Sciatic nerve (tissue), 2 donors: Measurements from ENCODE around the gene GLI3. TPM values are rescaled to one million over a fixed set of nuclear protein-coding genes. Genes with fewer than 3 reads are reported as not detected.

Experiments used
- ATAC-seq: fragments of 200-7000 bp; cut with Tn5 transposase; one replicate; pipeline ENCODE4 v1.9.1; 2020; ENCODE audit warnings: mild to moderate bottlenecking, moderate library complexity
- DNase-seq: peaks from one replicate; pipeline ENCODE4 v3.0.0-alpha.2; 2020; ENCODE audit warnings: low spot score
- intact Hi-C: fragments of 100-400 bp; cut with DNase I; formaldehyde crosslinking; loops from one replicate; pipeline ENCODE4 v1.14.2; 2022
- total RNA-seq: library from RNA; stranded (reverse); fragmentation: NEBNext Ultra II Directional; extraction: Animal tissue kit (Norgen Biotek cat#: 25700); gene quantifications from one replicate; pipeline ENCODE4 v1.2.1, GENCODE V29; 2021
- donor health status: DM: no; HTN: no; CAD: no.
- donor health status: DM: no; HTN: no; CAD: no.

Gene GLI3
- total RNA-seq, 1 donor from 2014 or later: 33.8 TPM

DNA sequence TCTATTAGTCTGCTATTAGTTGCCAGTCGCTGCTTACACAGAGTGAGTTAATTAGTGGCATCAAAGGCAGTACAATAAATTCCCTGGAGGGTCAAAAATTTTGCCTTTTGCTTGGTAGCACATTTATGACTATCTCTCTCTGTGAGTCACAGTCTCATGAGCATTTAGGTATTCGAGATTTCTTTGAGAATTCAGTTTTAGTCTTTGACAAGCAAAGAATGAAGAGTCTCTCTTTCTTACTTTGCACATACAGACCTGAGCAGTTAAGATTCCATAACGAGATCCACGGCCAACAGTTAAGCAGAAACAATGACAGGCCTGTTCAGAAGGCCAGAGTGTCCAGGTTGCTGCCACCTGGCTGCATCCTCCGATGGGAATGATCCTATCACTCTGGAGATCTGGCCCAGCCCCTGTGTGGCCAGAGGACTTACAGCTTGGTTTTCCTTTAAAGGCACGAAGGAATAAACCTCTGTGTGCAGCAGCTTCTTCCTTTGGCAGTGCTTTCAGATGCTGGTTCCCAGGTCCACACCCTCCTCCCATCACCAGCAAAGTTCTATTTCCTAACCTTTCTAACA lies 80.6 kb downstream of the GLI3 start:
- no peak for ATAC-seq
- intact Hi-C loops: no loop called here
- DNase-seq: no peak

DNA sequence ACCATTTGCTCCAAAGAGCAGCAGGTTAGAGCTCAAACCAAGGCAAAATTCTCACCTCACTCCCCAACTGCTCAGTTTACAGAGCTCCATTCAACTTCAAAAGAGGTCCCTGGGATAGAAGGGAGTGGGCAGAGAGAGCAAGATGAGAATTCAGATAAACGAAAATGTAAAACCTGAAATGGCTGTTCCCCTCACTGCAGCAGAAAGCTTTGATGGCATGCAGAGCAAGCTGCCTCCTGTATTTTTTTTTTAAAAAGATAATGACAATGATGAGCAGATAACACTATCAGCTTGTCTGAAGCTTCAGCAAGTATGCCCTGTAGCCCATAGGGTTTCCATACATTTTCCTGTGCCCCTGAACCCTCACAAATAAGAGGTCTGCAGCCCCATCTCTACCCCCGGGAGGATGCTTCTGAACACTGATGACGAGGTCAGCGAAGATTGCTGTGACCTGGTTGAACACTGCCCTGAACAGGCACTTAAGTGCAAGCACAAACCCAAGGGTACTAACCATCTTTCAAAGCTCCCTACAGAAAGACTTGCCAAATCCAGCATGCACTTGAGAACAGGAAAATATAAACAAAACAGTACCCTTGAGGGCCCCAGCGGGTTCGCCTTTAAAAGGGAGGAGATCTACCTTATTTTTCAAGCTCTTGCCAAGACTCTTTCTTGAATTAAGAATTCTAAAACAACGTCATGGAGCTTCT lies 81.3 kb downstream of the GLI3 start:
- ATAC-seq (no peak), DNase-seq (no peak)
- intact Hi-C loops: no loop called here

DNA sequence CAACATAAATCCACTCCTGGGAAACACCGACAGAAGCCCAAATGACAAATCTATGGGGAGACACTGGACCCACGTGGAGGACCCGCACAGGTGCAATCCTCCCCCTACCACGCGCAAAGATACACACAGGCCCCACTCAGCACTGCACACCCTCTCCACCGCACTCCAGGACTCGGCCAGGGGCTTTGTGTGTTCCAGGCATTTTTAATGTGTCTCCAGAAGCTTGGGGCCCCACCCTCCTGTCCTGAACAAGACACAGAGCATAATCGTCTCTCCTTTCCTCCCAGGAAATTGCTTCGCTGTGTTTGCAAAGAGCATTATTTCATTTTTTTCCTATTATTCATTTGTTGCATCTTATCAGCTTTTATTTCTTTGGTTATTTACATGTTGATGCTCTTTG lies 82.8 kb downstream of the GLI3 start:
- DNase-seq (no peak), ATAC-seq (no peak)
- intact Hi-C loops: no loop called here

DNA sequence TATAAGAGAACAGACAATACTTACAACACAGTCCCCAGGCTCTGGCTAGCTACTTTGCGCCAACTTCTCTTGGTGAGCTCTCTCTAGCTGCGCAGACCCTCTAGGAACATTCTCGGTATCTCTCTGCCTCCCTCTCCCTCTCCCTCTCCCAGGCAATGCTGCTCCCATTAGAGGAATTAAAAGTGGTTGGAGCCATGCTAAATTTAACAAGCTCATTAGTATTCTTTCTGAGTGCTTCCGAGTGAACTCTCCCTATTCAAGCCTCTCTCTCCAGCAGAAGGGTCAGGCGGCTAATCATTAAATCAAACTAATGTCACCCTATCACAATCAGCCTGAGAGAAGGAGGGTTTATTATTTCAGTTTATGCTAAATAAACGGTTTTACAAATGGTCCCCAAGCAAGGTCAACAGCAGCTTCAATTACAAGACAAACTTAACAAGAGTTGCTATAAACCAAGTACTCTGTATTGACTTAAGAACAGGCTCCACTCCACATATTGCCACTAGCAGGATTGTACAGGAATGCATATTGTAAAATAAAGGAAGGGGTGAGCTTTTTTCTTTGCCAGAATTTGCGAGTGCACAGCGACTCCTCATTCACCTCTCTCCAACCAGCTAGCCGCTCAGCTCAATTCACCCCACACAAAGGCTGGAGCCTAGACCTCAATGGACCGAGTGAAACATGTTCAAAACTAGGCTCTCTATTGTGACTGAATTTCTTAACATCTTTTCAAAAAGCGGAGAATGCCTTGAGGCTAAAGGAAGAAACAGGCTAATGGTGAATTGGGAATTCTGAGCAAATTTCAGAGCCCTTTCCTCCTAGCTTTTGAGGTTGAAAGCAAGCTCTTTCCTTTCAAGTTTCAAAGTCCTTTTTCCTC lies 84.4 kb downstream of the GLI3 start:
- intact Hi-C loops: no loop called here
- DNase-seq (no peak), ATAC-seq (no peak)

DNA sequence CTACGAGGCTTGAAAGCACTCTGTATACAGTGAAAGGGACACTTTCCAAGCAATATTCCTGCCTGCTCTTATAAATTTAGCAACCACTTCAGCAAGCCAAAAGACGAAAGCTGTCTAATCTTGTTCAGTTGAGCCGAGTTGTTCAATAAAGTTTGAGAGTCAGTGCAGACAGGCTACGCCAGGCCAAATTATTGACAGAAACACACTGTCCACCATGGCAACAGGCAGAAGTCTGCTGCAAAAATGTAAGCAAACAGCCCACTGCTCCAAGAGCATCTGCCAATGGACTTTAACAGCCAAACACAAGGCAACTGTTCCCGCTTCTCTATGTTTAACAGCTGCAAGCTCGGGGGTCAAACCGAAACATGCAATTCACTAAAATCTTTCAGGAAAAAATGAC lies 85.7 kb downstream of the GLI3 start:
- DNase-seq (no peak), ATAC-seq (peak; percentile 84)
- intact Hi-C loops: no loop called here

DNA sequence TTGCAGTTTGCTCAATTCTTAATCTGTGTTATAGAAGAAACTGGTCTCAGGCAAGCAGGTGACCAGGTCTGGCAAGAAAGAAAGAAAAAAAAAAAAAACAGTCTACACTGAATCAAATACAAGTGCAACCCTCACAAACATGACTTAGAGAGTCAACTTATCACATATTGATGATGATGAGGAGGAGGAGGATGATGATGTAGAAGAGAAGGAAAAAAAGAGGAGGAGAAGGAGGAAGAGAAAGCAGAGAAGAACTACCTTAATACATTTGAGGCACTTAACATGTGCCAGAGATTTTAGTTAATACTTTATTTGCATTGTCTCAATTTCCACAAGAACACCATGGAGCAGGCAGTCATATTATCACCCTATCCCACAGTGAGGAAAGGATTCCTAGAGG lies 91.5 kb downstream of the GLI3 start:
- ATAC-seq (no peak), DNase-seq (no peak)
- intact Hi-C loops: no loop called here

DNA sequence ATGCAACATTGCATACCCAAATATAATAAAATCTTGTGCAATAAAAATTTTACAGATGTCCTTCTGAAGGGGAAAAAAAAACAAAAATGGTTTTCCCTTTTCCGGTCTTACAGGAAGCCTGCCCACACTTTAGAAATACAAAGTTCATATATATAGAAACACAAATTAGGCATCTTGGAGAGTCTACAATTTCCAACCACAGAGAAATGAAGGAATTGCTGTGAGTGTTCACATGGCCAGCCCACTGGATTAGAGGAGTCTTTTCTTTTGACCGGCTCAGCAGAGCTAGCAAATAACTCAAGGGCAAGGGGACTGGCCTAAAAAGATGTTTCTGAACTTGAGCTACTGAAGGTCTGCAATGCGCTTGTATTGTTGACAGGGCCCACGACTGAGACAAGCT lies 92.4 kb downstream of the GLI3 start:
- DNase-seq (no peak), ATAC-seq (no peak)
- intact Hi-C loops: no loop called here

DNA sequence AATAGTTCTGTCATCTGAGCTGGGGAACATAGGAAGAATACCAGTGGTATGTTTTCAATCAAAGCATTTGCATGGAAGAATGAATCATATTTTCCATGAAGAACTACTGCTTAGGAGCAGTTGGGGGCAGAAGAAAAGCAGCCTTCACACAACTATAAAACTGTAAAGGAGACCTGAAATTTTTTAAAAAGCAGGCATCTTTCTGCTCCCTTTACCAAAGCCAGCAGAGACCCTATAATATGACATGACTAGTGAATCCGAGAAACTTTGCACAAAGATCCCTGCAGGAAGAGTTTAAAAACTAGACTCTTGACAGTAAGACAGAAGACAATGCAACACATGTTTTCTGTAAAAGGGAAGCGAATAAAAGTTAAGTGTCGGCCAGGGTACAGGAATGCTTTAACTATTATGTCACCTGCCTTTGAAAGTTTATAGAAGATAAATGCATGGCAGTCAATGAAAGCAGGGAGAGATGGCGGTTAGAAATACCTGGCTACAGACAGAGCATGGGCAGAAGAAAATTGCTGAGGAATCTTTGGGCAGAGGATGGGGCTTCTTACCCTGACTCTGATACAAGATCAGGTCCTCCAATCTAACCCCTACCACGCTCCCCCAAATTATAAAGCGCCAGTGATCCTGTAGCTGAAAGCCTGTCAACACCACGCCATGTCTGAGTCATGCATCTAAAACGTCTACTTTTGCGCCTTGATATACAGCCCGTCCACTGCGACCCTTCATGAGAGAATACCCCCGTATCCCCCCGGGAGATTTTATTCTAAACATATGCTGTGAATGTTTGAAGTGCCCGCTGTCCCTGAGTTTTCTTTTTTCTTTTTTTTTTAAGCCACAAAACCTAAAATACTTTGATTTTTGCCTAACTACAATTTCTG lies 93.1 kb downstream of the GLI3 start:
- no peak for DNase-seq
- ATAC-seq: no peak

DNA sequence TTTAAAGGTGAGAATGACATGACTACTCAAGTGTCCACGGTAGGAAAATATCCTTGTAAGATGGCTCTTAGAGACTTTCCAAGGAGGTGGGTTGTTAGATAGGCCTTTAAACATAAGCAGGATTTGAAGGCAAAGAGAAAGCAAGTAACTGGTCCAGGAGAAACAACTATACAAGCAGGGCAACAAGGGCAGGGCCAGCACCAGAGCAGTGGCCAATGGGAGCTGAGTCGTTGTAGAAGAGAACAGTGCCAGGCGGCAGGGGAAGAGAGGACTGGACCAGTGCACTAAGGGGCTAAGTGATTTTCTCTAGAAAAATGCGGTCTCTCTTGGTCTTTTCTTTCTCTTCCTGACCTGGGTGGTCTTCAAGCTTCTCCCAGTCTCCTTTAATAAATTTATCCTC lies 94.9 kb downstream of the GLI3 start:
- no peak for ATAC-seq
- intact Hi-C loops: no loop called here

More for the DNA sequence above, 93.1 kb downstream of the GLI3 start:
- intact Hi-C loops: no loop called here

DNA sequence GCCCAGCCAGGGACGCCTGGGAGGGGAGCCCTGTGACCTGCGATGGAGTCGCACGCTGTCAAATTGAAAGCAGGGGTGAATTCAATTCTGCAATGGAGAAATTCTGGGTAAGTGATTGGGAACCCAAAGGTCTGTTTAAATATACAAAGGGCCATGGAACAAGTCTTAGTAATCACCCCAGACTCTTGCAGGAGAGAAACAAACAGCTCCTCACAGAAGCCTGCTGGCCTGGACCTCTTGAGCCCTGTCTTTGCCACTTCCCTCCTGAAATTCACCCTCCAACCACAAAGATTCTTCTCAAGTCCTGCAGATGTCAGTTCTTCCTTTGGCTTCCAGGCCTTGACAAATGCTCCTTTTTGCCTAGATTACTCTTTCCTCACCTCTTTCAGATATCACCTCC lies 97.3 kb downstream of the GLI3 start:
- intact Hi-C loops: no loop called here

More for the DNA sequence above, 94.9 kb downstream of the GLI3 start:
- no peak for DNase-seq

DNA sequence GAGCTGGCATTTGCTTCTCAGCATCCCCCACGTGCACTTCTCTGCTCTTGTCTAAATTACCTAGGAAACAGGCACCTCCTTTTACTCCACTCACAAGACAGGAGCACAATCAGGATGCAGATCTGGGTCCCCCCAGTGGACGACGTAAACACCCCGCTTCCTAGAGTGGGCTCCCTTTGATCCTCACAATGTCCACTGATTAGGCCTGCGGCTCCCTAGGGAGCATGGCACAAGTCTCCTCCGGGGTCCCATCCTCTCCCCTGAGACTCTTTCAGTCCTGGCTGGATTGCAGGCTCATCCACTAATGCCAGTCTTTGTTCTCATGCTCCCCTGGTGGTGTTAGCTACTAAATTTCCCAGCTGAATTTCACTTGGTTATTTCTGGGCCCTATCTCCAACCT lies 98.3 kb downstream of the GLI3 start:
- no peak for ATAC-seq
- no peak for DNase-seq
- intact Hi-C loops: no loop called here

More for the DNA sequence above, 97.3 kb downstream of the GLI3 start:
- no peak for ATAC-seq
- DNase-seq: no peak

DNA sequence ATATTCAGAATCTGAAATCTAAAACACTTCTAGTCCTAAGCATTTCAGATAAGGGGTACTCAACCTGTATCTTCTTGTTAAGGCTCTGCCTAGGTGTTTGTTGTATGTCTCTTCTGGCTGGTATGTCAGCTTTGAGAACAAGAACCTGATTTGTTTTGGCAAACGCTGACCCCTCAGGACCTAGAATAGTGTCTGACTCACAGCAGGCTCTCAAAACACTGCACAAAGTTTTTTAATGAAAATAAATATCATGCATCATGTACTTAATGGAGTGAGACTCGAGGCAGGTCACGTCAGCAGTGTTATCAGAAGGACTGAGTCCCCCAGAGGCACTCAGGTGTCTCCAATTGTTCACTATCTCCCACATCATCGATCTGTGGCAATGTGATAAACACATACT lies 99.1 kb downstream of the GLI3 start:
- ATAC-seq: no peak
- intact Hi-C loops: no loop called here
- no peak for DNase-seq

DNA sequence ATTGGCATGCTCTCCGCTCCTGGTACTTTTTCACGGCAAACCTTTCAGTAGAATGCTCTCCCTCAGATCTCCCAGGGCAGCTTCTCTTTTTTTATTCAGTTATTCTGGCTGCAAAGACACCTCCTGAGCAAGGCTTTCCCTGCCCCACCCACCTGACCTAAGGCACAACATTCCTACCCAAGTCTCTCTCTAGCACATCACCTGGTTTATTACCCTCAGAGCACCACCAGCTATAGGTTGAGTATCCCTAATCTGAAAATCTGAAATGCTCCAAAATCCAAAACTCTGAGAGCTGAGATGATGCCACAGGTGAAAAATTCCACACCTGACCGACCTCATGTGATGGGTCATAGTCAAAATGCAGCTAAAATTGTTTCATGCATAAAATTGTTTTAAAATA lies 99.6 kb downstream of the GLI3 start:
- ATAC-seq (no peak), DNase-seq (no peak)
- intact Hi-C loops: no loop called here

DNA sequence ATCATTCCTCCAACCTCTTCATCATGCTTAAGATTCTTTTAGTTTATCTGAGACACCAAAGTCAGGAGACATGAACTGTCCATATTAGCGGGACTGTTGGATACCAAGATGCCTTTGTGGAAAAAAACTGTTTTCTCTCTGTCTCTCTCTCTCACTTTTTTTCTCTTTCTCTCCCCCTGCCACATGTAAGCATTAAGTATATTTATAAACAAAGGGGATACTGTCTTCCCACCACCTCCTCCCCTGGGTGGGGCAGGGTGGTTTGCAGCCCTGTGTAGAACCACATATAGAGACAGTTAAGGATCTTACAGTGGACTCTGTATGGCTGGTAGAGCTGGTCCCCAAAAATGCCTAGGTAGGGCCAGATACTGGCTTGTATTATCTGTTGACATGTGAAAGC lies 101.3 kb downstream of the GLI3 start:
- ATAC-seq (no peak), DNase-seq (no peak)
- intact Hi-C loops: no loop called here

DNA sequence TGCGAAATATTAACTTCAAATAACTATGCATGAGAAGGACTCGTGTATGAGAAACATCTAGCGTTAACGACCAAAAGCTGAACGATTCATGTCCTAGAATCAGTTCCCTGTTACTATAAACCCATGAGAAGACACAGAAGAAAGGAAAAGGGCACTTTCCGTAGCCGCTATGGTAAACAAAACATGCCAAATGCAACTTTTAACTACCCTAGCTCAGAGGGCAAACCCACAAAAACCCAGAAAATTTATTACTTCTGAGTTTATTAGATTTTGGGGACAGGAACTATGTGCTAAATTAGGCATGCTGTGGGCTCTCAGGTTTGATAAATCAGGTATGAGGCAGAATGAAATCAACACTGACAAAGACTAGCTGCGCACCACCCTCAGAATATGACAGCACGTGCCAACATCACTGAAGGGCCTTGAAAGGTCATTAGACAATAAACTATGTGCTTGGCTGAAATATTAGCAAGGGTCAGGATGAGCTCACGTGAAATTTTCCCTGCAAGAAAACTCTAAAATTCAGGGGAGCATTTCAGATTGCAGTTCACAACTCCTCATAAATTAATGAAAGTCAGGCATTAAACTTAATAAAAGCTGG lies 102.6 kb downstream of the GLI3 start:
- DNase-seq (no peak), ATAC-seq (no peak)
- intact Hi-C loops: no loop called here

DNA sequence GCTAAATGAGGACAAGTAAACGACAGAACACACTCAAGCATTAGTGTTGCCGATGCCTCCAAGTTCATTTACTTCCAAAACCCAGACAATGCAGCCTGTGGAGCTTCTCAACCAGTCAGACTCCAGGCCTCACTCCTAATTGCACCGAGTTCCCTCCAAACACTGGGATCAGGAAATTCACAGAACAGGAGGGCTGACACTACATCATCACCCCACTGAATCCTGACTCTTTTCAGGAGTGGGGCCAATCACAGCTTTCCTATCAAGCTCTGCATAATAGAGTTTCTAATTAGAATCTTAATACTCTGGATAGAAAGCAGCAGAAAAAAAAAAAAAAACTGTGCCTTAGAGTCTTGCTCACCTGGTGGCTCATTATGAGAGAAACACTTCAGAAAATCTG lies 103.7 kb downstream of the GLI3 start:
- DNase-seq (no peak), ATAC-seq (no peak)
- intact Hi-C loops: no loop called here

DNA sequence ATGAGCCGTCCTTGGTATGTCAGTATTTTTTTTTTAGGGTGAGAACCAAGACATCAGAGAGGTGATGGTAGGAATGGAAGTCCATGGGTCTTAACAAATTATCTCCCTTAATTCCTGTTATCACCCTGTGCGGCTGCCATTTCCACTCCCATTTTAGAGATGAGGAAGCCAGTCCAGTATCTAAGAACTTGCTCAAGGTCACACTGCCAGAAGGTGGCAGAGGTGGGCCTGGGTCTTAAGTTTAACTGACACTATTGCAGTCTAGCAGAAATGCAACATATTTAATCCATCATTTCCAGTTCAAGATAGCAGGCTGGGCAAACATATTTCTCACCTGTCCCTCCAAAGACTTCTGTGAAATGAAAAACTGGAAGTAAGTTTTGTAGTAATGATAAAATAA lies 108.3 kb downstream of the GLI3 start:
- intact Hi-C loops: no loop called here
- DNase-seq: no peak

DNA sequence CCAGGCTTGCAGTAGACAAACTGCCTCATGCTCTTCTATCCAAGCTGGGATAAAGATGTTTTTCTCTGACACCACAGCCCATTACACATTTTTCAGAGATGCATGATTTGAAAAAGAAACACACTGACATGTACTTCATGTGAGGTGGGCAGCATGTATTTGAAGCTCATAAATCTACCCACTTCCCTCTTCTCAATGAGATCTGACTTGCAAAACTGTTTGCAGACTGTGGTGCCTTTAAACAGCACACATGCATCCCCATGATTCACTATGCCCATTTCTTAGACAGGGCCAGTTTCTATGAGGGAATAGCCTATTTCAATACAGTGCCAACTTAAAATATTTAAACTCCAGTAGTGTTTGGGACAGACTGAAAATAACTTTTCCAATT lies 109.8 kb downstream of the GLI3 start:
- intact Hi-C loops: no loop called here
- ATAC-seq (no peak), DNase-seq (no peak)

More for the DNA sequence above, 108.3 kb downstream of the GLI3 start:
- no peak for ATAC-seq
